Stimulated activated CD4-positive, alpha-beta T cell treated with anti-CD3 and anti-CD28 coated beads, Interleukin-15, amount 100 ng/mL, for 24 hours (primary cell): ENCODE measurements around the gene TRIM6.
"Not testable (repeated sequence)": the region's sequence is repeated elsewhere in the genome, so short reads cannot be mapped to it uniquely, and the experiment has no call there.

Experiments
- DNase-seq: peaks from one replicate; pipeline ENCODE4 v3.0.0-alpha.2; 2020

Gene TRIM6

DNA sequence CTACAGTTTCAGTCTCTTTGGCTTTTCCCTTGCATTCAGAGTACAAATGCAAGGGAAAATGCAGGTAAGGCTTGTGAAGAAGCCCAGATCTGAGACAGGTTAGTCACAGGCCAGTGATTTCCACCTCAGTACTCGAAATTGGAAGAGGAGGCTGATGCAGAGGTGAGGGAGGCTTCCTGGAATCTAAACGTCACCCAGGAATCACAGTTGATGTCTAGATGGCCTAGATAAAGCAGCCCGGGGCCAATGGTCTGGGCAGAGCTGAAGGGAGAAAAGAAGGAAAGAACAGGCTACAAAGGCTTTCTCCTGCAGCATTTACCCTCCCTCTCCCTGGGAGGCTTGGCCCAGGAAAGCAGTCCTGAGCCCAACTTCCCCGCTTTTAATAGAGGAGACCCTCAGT is 8.5 kb downstream of the TRIM6 start:
- DNase-seq, result no peak

DNA sequence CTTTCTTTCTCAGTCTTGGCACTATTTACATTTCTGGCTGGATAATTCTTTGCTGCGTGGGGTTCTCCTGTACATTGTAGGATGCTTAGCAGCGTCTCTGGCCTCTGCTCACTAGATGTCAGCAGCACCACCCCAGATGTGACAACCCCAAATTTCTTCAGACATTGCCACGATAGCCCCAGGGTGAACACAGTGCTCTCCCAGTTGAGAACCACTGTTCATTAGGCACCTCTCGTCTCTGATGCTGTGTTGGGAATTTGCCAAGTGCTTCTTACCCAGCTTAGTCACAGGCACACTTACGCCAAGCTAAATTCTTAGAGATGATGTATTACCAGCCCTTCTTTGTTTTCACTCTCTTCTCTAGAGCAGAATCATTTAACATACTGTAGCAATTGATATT is 9.4 kb downstream of the TRIM6 start:
- no peak for DNase-seq

DNA sequence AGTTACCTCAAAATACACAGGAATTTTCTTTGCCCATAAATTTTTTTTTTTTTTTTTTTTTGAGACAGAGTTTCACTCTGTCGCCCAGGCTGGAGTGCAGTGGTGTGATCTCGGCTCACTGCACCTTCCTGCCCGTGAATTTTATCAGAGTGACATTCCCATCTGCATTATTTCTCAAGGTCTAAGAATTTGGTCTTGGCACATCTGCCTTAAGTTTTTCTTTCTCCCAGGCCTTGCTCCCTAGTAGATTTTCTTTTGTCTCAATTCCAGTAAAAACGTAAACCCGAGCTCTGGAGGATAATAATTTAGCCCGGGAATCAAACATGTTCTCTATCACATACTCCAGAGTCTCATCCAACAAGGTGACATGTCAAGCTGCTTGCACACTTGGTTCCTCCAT is 12.4 kb downstream of the TRIM6 start:
- no peak for DNase-seq

DNA sequence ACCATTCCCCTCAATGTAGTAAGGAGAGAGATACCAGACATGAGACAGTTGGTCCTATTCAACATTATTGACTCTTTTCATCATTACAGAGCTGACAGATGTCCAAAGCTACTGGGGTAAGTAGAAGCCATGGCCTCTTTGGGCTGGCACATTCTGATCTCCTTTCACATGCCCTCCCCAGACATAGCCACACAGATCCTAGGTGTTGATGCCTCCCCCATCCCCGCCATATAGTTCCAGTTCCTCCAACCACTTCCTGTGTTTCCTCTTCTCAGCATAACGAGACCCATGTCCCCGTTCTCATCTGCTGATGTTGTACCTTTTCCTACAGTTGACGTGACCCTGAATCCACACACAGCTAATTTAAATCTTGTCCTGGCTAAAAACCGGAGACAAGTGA is 14.0 kb downstream of the TRIM6 start:
- DNase-seq, result no peak

DNA sequence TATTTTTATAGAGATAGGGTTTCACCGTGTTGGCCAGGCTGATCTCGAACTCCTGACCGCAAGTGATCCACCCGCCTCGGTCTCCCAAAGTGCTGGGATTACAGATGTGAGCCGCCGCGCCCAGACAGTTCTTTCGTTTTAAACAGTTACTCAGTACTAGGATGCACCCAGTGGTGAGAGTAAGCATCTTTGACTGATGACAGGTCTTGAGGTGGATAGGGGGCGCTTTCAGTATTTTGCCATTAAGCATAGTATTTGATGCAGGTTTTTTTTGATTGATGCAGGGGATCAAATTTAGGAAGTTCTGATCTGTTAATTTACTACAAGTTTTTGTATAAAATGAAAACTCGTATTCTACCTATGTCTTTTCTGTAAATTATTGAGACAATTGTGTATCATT is 15.2 kb downstream of the TRIM6 start:
- DNase-seq, result no peak

DNA sequence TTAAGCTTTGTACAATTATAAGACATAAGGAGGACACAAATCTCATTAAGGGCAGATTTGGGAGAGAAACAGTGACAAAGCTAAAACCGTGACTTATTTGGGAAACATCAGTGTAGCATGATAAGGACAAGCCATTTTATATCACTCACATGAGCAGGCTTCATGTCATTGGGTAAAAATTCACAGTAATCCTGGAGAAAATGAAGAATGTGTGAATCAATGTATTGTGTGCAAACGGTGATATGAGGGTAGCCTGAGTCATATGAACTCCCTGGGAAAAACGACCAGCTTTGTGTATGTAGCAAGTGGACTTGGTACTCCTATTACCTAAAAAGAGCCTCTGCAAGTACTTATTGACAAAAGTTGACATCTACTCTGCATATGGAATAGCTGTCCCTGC is 22.4 kb downstream of the TRIM6 start:
- no peak for DNase-seq

DNA sequence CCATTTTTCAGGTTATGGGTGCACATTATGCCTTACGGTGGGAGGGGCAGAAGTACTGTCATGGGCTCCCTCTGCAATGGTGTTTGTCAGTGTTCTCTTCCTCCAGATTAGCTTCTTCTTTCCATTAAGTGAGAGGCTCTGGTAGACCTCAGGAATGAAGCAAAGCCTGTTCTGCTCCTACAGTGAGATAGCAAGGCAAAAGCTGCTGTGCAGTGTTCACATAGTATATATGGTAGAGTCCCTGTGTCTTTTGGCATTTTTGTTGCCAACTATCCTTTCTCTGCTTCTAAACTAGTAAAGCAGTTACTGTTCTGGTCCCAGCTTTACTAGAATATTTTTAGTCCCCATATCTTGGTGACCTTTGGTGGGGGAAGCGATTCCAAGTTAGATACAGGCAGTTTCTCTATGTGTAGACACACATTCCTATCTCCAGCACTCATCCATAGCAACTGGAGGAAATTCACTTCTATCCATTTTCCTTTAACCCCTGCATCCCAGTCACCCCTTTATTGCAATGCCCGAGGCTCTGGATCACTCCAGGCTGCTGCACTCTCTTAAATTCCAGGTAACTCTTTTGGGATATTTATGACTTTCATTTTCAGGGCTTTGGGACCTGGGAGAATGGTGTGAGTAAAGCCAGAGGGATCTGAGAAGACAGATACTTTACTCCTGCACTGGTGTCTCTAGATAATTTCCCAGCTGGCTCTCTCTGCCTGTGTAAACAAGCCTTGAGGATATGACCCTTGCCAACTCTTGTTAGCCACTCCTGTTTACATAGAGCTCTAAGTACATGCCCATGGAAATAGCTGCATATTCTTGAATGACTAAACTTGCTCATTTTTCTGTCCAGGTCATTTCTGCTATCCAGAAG is 24.4 kb downstream of the TRIM6 start:
- no peak for DNase-seq

DNA sequence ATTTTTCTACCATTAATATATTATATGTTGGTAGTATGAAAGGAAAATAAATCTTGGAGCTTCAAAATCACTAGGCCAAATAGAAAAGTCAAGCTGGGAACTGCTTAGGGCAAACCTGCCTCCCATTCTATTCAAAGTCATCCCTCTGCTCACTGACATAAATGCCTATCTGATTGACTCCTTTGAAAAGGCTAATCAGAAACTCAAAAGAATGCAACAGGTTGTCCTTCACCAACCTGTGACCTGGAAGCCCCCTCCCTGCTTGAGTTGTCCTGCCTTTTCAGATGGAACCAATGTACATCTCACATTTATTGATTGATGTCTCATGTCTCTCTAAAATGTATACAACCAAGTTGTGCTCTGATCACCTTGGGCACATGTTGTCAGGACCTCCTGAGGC is 25.1 kb downstream of the TRIM6 start:
- DNase-seq, result no peak

DNA sequence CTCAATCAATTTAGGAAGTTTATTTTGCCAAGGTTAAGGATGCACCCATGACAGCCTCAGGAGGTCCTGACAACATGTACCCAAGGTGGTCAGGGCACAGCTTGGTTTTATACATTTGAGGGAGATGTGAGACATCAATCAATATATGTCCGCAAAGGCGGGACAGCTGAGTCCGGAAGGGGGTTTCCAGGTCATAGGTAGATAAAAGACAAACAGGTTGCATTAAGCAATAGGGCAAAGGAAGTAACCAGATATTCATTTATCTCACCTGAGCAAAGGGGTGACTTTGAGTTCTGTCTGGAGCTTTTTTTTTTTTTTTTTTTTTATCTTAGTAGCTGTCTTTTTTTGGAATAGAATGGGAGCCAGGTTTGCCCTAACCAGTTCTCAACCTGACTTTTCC is 26.4 kb downstream of the TRIM6 start:
- DNase-seq, result no peak

DNA sequence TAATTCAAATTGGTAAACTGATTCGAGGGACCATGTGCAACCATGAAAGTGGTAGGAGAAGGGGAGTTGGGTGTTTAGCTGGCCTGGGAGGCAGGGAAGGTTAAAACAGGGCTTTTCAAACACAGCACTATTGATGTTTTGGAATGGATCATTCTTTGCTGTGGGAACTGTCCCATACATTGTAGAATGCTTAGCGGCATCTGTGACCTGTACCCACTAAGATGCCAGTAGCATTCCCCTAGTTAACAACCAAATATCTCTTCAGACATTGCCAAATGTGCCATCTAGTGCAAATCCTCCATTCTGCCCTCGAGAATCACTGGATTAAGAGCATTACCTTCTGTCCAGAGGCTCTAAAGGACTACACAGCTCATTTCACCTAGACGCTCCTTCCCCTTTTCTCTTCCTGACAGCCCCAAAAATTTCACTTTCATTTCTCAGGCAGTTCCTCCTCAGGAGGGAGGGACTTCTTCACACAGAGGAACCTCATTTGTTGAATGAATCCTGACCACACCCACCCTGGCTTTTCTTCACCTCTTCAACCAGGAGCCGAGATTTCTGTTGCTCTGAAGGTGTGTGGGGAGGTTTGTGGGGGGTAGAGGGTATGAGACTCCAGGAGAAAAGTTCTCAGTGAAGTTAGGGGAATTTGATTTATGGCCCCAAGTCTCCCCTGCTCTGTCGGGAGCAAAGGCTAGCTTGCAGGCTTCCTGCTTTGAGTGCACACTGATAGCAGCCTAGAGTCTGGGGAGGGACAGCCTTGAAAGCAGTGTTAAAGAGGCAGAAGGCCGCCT is 28.2 kb downstream of the TRIM6 start, which contains the start of gene TRIM34:
TSS of gene TRIM34 (plus strand) at position 513 of the 791 bp plus-strand sequence. CDS start 7,331 bp downstream, outside the sequence.
- peak; percentile 67 for DNase-seq

DNA sequence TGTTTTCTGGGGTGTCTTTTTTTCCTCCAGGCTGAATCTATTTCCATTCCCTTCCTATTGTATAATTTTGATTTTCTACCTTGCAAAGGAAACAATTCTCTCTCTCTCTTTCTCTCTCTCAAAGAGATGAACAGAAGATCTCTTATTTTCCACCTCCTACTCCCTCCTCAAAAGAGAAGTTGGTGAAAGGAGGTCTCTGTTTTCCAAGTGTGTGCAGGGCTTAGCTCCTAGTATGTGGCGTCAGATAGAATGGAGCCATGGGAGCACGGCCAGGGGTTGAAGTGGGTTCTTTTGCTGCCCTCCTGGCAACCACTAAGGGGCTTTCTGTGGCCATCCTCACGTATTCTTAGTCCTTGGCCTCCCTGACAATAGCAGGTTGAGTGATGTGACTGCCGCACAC is 28.8 kb downstream of the TRIM6 start:
- DNase-seq, result no peak

DNA sequence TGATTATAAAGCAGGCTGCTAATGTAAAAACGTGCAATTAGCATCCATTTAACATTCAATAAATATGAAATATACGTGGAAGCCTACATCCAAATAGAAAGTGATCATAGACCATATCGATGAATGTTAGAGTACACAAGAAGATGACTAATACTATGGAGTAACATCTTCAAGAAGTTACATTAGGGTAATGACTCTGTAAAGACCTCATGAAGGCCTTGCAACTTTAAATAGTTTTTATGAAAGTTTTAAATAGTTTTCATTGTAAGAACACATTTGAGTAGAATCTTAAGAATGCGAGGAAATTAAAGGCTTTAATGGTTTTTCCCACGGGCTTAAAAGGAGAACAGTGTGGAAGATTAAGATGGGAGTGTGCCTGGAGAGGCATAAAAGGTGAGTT is 29.8 kb downstream of the TRIM6 start:
- no peak for DNase-seq

DNA sequence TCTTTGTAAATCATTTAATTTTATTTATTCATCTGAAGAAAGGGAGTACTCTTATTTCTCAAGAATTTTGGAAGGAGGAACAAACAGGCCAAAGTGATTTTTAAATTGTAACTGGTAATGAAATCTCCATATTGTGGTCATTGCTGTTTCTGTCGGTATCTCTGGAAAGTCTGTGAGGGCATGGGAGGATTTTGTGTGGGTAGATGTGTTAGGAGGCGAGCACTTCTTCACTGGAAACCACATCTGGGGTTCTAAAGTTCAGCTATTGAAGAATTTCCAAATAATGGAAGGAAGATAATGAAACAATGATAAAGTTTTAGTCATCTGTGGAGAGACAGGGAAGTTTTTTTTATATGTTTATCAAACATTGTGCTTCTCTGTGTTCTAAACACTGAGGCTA is 35.0 kb downstream of the TRIM6 start:
- DNase-seq, result no peak

DNA sequence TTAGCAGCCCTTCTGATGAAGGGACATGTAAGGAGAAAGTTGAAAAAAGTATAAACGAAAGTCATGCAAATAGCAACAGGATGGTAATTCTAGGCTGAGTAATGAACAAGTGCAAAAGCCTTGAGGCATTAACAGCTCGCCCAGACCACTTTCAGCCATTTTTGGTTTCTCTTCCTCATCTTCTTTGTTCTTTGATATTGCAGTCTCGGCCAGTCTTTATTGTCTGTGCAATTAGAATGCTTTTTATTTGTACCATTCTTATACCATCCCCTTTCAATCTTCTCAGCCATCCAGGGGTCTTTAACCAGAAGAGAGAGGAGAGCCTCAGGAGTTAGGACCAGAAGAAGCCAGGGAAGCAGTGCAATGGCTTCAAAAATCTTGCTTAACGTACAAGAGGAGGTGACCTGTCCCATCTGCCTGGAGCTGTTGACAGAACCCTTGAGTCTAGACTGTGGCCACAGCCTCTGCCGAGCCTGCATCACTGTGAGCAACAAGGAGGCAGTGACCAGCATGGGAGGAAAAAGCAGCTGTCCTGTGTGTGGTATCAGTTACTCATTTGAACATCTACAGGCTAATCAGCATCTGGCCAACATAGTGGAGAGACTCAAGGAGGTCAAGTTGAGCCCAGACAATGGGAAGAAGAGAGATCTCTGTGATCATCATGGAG is 35.7 kb downstream of the TRIM6 start:
- no peak for DNase-seq

DNA sequence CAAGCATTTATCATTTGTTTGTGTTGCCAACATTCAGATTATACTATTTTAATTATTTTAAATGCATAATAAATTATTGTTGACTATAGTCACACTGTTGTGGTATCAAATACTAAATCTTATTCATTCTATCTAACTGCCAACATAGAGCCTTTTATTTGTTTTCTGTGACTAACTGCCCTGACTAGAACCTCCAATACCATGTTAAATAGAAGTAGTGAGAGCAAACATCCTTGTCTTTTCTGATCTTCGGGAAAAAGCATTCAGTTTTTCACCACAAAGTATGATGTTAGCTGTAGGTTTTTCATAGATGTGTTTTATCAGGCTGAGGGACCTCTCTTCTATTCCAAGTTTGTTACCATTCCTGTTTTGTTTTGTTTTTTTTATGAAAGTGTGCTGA is 43.5 kb downstream of the TRIM6 start:
- DNase-seq, result no peak

DNA sequence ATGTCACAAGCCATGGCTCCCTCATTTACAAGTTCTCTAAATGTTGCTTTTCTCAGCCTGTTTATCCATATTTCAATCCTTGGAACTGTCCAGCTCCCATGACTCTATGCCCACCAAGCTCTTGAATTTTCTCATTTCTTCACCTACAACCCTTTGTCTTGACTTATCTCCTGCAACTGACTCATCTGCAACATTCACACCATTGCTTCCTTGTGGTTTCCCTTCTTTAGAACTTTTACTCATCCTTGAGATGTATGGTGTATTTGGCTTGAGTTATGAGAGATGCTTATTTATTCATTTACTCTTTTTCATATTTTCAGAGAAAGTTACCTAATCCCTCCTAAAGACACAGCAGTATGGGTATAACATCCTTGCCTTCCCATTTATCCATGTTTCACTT is 47.1 kb downstream of the TRIM6 start:
- no peak for DNase-seq

DNA sequence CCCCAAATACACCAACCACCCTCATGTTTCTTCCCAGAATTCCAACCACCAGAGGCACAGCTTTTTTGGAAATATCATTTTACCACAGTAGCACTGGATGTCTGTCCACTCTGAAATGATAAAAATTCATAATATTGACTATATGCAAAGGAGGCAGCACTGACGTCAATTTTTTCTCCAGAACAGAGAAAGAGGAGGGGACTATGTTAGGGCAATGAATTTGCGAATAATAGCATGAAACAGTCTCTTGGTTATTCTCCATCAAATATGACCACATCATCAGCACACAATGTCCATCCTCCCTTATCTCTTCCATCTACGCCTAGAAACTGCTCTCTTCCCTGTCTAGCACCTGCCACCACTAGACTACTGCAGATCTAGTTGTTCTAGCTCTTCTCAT is 49.7 kb downstream of the TRIM6 start:
- no peak for DNase-seq

DNA sequence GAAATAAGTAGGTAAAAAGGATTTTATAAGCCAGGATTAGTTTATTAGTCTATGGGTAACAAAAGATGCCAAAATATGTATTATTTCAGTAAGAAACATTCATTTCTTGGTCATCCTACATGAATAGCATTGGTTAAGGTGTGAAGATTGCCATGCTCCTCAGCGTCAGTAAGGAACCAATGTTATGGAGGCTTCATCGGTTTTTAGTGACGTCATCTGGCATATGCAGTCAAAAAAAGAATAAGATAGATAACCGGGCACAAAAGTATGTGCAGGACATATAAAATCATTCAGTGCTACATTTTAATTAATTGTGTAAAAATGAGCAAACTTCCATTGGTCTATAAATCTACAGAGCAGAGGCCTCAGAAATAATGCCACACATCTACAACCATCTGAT is 59.0 kb downstream of the TRIM6 start:
- DNase-seq, result no peak

DNA sequence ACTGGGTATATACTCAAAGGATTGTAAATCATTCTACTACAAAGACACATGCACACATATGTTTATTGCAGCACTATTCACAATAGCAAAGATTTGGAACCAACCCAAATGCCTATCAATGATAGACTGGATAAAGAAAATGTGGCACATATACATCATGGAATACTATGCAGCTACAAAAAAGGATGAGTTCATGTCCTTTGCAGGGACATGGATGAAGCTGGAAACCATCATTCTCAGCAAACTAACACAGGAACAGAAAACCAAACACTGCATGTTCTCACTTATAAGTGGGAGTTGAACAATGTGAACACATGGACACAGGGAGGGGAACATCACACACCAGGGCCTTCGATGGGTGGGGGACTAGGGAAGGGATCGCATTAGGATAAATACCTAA is 60.5 kb downstream of the TRIM6 start:
- not testable (repeated sequence) for DNase-seq

DNA sequence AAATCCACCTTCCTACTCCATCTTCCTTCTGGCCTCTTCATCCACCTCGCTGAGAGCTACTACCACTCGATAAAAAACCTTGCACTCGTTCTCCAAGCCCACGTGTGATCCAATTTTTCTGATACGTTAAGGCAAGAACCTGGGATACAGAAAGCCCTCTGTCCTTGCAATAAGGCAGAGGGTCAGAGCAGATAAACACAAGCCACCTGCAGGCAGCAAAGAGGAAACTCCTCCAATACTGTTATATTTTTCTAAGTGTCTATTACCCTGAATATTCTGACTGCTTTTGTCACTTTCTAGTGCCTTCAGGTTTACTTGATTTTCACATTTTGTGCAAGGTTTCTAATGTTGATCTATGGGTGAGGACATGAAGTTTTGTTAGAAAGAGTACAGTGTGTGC is 61.9 kb downstream of the TRIM6 start:
- DNase-seq, result no peak
